Inflammatory macrophage treated with lipopolysaccharide for 1 hour (primary cell): ENCODE data around the gene PPP1R9B.

ENCODE experiments used
- DNase-seq, 2 donors: peaks; one replicate each; pipeline ENCODE4 v3.0.0-alpha.2; 2020 to 2022

Gene PPP1R9B

DNA sequence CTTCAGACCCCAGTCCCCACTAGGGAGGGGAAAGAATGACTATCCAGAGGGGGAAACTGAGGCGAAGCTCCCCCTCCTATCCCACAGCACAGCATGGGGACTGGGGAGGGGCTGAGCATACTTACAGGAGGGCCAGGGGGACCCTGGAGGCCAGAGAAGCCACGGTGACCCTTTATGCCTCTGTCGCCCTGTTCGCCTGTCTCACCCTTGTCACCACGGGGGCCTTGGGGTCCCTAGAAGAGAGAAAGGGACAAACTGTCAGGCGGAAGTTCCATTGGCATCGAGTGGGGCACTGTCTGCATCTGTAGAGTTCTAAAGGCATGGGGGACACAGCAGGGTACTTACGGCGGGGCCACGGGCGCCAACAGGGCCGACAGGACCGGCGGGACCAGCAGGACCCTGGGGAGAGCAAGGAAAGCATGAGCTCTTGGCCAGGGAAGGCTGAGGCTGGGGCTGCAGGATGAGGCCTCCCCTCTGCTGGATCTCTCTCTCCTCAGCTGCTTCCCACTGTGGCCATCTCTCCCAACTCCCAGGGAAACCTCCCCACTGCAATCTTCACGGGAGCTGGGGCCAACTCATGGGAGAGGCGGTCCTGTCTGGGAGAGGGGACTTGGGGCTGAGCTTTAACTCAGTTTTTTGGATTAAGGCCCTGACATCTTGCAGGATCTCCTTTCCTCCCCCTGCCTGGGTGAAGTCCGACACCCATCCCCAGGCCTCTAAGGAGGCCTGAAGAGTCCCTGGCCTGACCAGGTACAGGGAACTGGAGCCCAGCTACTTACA, 37.5 kb upstream of the PPP1R9B start:
- DNase-seq = no peak

DNA sequence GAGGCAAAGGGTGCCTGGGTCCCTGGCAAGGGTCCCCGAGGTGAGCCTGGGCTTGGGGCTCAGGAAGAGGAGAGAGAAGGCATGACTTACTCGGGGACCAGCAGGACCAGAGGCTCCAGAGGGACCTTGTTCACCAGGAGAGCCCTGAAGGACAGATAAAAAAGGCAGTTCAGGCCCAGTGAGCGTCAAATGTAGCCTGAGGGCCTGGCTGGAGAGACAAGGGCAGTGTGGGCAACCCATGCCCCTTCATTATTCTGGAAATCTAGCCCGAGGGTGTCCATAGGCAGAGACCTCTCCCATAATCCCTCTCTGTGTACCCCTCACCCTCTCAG, 36.9 kb upstream of the PPP1R9B start:
- no peak for DNase-seq

DNA sequence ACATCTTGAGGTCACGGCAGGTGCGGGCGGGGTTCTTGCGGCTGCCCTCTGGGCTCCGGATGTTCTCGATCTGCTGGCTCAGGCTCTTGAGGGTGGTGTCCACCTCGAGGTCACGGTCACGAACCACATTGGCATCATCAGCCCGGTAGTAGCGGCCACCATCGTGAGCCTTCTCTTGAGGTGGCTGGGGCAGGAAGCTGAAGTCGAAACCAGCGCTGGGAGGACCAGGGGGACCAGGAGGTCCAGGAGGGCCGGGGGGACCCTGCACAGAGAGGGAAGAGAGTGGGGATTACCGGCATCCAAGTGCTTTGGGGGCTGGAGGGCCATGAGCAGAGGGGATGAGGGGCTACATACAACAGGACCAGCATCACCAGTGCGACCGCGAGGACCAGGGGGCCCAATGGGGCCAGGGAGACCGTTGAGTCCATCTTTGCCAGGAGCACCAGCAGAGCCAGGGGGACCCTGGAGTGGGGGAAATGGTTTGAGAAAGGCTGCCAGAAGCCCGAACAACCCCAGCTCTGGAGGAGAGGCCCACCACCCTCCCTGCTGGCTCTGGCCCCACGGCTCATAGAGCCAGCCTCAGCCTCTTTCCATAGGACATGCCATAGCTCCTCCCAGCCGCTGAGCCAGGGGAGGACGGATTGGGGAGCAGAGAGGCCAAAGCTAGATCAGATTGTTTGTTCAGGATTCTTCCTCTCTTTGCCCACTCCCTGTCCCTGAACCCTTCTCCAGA, 36.4 kb upstream of the PPP1R9B start:
- DNase-seq = no peak

DNA sequence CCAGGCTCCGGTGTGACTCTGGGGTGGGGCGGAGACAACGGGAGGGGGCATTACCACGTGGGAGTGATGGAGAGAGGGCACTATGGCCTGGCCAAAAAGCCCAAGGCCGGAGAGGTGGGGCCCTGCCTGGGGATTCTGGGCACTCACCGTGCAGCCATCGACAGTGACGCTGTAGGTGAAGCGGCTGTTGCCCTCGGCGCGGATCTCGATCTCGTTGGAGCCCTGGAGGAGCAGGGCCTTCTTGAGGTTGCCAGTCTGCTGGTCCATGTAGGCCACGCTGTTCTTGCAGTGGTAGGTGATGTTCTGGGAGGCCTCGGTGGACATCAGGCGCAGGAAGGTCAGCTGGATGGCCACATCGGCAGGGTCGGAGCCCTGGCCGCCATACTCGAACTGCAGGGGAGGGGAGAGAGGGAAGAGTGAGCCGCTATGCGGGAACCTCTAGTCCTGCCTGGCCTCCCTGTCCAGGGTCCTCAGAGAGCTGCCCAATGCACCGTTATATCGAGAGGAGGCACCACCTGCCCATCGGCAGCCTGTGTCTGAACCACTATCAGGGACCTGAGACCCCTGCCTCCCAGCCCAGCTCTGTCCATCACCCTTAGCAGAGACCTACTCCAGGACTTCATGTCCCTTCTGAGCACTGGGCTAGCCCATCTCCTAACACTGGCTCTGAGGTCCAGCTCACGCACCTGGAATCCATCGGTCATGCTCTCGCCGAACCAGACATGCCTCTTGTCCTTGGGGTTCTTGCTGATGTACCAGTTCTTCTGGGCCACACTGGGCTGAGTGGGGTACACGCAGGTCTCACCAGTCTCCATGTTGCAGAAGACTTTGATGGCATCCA, 35.4 kb upstream of the PPP1R9B start:
- DNase-seq = no peak

DNA sequence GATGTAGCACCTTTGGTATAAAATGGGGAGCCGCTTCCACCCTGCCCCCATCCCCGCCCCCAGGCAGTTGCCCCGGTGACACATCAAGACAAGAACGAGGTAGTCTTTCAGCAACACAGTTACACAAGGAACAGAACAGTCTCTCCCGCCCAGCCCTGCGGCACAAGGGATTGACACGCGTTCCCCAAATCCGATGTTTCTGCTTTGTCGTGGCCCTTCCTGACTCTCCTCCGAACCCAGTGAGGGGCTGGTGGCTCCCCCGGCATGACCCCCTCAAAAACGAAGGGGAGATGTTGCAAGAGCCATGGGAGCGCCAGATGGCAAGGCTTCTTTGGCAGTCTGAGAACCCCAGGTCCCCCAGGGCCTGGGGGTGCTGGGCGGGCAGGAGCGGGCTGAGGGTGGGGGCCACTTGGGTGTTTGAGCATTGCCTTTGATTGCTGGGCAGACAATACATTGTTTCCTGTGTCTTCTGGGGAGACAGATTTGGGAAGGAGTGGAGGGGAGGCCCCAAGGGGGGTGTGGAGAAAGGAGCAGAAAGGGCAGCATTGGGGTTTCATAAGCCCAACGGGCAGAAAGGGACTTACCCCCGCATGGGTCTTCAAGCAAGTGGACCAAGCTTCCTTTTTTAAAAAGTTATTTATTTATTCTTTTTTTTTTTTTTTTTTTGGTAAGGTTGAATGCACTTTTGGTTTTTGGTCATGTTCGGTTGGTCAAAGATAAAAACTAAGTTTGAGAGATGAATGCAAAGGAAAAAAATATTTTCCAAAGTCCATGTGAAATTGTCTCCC, 34.3 kb upstream of the PPP1R9B start:
- DNase-seq = peak; percentile 48 to 60

DNA sequence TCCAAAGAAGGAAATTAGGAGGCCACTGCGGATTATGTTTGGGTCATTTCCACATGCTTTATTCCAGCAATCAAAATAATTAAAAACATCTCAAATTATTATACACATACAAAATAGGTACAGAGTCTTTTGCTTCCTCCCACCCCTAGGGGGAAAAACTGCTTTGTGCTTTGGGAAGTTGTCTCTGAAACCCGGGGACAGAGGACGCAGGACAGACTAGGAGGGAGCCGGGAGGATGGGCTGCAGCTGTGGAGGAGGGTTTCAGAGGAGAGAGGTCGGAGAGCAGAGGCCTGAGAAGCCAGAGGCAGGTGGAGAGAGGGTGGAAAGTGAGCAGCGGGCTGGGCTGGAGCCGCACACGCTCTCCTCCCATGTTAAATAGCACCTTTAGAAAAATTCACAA, 33.6 kb upstream of the PPP1R9B start:
- no peak for DNase-seq

DNA sequence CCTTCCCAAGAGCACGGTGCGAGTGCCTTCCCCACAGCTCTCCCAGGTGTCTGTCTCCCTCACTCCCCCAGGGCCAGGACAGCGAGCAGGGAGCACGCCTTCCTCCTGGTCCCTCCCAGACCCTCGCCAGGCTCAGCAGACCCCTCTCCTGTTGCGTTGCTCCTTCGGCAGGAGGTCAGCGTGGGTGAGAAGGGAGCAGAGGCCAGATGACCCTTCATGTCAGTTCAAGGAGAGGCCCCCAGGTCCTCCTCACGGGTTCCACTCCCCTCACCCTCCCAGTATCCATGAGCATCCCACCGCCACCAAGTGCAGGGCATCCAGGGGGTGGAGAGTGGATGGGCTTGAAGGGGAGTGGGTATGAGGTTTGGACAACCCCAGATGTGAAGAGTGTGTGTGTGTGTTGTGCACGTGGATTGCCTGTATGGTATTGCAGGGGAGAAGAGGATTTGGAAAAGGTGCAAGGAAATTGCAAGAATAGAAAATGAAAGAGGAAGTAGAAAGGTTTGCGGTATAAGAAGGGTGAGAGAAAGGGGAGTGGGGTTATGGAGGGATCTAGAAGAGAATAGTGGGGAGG, 33.0 kb upstream of the PPP1R9B start:
- DNase-seq = peak in 1 of 2 donors; percentile 25

DNA sequence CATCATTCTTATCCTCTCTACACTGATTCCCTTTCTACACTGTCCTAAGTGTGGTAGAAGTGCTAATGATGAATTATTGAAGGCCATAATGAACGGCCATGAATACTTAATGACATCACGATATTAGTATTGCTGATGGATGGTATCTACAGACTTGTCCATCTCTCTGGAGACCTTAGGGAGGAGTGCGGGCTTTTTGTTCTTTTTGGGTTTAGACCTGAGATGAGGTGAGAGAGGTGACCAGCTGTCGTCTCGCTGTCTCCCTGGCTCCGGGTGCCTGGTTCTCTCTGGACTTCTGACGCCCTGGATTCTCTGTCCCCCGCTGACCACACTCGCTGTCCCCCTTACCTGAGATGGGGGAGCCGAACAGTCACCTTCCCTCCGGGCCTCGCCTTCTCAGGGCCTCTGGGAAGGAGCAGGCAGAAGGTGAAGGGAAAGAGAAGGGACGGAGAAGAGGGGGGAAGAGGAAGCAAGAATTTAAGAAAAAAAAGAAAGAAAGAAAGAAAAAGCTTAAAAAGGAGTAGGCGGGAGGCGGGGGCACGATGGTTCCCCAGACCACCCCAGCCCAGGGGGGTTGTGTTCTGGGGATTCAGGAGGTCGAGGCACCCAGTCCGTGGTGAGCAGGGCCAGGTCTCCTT, 32.4 kb upstream of the PPP1R9B start:
- DNase-seq = no peak

DNA sequence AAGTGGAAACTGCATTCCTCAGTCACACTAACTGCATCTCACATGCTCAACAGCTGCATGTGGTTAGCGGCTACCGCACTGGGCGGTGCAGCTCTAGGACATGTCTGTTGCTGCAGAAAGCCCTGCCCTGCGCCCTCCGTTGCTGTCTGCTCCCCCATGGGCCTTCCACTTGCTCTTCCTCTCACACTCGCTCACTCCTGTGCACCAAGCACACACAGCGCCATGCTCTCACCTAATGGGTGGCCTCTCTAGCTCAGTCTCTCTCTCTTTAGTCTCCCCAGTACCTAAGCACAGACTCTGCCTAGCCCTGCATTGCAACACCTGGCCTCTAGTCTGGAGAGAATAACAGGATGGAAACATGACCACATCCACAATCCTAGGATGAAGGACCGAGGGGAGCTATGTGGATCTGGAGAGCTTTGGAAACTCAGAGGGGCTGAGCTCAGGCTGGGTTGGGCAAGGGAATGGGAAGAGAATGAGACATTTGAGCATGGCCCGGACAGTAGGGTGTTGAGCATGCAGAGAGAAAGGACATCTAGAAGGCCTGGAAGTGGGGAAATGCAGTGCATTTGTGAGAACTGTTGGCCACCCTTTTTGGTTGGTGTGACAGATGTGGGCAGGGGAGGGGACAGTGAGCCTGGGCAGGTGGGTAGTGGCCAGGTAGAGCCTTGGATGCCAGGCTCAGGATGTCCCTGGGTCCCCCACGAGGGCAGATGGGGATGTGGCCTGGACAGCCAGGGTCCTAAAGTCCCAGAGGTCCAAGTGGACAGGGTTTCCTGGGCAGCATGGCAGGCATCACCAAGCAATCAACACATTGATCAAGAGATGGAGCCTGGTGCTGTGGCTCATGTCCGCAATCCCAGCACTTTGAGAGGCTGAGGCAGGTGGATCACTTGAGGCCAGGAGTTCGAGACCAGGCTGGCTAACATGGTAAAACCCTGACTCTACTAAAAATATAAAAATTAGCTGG, 31.4 kb upstream of the PPP1R9B start:
- DNase-seq = no peak

DNA sequence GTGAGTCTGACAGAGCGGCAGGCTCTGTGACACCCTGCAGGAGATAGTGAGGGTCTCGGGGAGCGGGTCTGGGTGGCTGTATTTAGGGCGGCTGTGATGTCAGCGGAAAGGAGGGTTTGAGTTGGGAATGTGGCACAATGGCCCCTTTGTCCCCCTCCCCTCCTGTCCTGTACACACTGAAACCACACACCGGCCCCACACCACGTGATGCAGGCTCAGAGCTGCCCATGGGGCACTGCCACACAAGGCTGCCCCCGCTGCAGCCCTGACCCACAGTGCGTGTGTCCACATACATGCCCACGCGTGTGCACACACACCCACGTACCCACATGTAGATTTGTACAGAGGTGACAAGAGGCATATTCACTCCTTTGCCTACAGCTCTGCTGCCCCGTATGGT, 30.7 kb upstream of the PPP1R9B start:
- DNase-seq = no peak

DNA sequence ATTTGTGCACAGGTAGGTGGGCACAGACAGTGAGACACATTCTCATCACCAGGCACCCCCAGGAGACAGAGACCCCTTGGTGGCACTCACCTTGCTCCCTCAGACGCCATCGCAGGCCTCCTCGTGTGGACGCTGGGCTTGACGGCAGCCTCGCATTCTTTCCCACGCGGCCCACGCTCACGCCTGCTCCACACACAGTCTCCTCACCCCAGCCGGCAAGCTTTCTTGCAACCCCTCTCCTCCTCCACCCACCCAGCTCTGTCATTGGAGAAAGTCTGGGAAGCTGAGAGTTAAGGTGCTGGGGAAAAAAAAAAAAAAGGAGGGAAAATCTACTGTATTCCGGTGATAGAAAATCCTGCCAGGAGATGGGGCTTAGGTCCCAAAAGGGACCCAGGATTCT, 30.1 kb upstream of the PPP1R9B start:
- DNase-seq = no peak

DNA sequence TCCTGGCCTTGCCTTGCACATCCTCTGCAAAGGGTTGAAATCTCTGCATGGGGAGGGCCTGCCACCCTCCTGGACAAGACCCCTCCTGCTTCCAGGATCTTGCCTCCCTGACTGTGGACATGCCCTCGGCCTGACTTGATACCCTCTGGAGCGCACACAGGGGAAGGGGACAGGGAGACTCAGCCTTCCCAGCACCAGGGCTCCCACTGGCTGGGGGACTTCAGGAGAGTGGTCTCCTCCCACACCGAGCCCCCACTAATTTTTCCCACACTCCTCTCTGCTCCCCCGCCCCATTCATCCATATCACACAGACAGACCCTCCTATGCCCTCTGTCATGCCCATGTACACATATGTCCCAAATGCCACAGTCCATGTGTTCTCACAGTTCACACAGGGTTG, 29.6 kb upstream of the PPP1R9B start:
- DNase-seq = no peak

DNA sequence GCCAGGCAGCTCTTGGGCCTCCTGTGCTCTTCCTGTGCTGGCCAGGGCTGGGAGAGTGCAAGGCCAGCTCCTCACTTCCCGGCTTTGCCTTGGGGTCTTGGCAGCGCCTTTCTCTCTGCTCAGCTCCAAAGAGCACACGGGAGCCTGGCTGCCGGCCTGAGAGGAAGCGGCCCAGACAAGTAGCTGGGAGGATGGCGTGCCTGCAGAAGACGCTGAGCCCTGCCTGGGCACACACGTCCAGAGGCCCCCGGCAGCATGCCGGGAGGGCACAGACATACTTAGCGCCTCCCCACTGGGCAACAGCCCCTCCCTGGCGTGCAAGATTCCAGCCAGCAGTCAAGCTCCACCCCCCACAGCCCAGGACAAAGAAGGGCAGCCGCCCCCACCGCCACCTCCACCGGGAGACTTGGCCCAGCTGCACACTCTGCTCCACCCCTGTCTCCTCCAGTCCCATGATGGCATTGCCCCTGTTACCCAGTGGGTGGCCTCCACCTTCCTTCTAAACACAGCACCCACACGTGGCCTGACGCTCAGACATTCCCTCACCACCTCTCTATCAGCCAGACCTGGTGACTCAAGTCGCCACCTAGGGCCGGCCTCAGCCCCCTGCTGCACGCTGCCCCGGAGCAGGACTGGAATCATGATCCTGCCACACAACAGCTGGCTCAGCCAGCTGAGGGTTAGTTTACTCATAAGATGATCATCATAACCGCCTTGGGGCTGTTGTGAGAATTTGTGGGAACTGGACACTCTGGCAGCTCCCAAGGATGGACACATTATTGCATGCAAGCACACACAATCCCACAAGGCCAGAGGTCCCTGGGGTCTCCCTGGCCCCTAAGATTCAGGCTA, 27.7 kb upstream of the PPP1R9B start:
- peak; percentile 22 to 66 for DNase-seq

DNA sequence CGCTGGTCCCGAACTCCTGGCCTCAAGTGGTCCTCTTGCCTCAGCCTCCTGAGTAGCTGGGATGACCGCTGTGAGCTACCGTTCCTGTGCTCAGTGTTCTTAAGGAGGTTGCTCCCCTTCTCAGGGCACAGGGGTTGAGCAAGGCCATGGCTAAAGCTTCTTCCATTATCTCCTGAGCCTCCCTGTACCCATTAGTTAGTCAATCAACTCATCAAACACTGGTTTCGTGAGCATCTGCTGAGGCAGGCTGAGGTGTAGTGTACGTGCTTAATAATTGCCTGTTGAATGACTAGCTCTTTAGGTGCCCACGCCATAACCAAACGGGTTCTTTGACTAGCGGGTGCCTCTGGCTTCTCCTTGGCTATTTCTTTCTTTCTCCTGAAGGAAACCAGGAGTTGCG, 27.0 kb upstream of the PPP1R9B start:
- no peak for DNase-seq

DNA sequence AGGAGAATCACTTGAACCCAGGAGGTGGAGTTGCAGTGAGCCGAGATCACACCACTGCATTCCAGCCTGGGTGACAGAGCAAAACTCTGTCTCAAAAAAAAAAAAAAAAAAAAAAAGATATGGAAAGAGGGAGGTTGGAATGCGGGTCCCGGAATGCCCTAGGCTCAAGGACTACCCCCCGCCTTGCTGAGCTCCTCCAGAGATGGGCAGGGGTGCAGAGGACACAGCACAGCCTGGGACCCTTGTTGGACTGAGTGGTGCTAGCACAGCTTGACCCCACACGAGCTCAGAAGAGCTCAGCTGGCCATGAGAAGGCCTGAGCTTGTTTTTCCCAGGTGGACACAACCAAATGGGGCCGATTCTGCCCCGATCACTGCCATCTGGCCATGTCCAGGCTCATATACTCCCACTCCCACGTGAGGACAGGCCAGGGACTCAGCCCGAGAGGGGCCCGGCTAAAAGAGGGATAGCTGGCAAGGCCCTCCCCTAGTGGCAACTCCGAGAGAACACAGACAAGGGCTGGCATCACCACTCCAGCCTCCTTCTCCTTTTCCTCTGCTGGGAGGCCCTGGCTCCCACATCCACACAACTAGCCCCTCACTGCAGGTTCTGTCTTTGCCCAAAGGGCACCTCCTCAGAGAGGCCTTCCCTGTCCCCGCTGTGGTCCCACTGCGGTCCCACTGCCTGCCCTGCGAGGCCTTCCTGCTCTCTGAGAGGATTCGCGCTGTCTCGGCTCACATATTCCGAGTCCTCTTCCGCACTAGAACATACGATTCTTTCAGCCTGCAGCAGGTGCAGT, 26.3 kb upstream of the PPP1R9B start:
- no peak for DNase-seq

DNA sequence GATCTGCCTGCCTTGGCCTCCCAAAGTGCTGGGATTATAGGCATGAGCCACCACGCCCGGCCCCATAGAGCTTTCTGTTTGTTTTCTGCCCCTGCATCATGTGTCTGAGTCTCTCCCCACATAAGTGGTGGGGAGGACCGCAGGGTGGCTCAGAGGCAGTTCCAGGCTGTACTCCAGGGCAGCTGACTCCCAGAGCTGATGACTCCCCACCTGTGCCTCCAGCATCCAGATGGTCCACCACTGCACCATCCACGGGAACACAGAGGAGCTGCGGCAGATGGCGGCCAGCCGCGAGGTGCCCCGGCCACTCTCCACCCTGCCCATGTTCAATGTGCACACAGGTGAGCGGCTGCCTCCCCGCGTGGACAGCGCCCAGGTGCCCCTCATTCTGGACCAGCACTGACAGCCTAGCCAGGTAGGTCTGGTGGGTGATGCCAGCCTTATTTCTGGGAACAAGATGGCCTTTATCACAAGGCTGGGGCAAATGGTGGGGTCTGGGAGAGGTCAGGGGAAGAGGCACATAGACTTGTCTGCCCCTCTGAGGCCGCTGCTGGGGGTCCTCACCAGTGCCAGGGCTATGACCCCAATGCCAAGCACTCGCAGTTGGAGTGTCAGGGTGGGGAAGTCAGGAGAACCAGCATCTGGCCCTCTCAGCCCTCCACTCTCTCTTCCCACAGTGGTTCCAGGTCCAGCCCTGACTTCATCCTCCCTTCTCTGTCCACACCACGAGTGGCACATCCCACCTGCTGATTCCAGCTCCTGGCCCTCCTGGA, 24.7 kb upstream of the PPP1R9B start:
- DNase-seq = no peak

DNA sequence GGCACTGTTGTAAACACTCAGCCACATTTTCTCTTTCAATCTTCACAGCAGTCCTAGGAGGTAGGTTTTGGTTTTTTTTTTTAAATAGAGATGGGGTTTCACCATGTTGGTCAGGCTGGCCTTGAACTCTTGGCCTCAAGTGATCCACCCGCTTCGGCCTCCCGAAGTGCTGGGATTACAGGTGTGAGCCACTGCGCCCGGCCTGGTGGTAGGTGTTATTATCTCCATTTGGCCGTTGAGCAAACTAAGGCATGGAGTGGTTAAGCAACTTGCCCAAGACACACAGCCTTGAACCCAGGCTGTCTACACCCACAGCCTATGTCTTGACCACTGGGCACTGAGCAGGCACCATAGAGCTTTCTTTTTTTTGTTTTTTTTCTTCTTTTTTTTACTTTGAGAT, 24.0 kb upstream of the PPP1R9B start:
- DNase-seq = no peak

DNA sequence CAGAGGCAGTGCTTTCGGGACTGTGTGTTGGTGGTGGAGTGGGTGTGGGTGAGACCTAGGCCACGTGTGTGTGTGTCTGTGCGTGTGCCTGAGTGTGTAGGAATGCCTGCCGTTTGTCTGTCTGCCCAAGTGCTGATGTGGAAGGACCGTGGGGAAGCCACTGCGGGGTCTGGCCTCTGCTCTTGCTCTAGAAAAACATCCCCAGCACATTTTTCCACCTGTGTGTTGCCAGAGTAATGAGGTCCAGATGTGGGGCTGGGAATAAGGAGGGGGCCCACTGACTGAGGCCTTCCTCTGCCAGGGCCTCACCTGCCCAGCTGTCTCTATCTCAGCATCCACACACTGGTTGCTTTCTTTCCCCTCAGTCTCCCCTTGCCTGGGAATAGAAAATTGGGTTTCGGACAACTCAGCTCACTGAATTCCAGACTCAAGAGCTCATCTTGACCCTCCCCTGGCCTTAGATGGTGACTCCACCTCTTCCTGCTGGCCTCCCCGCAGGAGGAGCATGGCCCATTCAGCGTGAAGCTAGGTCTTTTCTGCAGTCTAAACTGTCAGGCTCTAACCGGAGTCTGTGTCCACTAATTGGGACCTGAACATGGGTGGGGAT, 23.0 kb upstream of the PPP1R9B start:
- no peak for DNase-seq
